Epithelial cell of proximal tubule (primary cell): ENCODE data around the gene MTNR1A. TPM values are rescaled to one million over a fixed set of nuclear protein-coding genes. Genes with fewer than 3 reads are reported as not detected.
"Not testable (repeated sequence)": the region's sequence is repeated elsewhere in the genome, so short reads cannot be mapped to it uniquely, and the experiment has no call there.

Experiments
- DNase-seq: peaks from one replicate; pipeline ENCODE4 v3.0.0-alpha.2; 2011; ENCODE audit warnings: low read depth
- H3K4me3 ChIP-seq: 2 replicates; pipeline ENCODE4 v1.5.1; 2011; ENCODE audit warnings: low read depth, mild to moderate bottlenecking, low read length
- total RNA-seq: library from RNA; depleted of rRNA; stranded (reverse); fragments of >200 nt; gene quantifications from 2 replicates; pipeline ENCODE4 v1.2.3, GENCODE V29; 2015
- TF ChIP-seq, protein P1 (sequence below): conservative IDR thresholded peaks from 2 replicates; pipeline ENCODE4 v1.5.1; 2012; ENCODE audit warnings: low read depth, mild to moderate bottlenecking, low read length

Gene MTNR1A
- total RNA-seq, 1 donor from 2014 or later, result not detected

- no peak for DNase-seq
- H3K4me3 ChIP-seq, result no peak overlapping the region
Measured at GRCh38 chr4:186534056-186534455, 21.3 kb downstream of the MTNR1A start.

GRCh38 chr4:186523927-186524326 lies 31.4 kb downstream of the MTNR1A start:
- not testable (repeated sequence) for DNase-seq

More at GRCh38 chr4:186534056-186534455, 21.3 kb downstream of the MTNR1A start:
- TF ChIP-seq, protein P1, sequence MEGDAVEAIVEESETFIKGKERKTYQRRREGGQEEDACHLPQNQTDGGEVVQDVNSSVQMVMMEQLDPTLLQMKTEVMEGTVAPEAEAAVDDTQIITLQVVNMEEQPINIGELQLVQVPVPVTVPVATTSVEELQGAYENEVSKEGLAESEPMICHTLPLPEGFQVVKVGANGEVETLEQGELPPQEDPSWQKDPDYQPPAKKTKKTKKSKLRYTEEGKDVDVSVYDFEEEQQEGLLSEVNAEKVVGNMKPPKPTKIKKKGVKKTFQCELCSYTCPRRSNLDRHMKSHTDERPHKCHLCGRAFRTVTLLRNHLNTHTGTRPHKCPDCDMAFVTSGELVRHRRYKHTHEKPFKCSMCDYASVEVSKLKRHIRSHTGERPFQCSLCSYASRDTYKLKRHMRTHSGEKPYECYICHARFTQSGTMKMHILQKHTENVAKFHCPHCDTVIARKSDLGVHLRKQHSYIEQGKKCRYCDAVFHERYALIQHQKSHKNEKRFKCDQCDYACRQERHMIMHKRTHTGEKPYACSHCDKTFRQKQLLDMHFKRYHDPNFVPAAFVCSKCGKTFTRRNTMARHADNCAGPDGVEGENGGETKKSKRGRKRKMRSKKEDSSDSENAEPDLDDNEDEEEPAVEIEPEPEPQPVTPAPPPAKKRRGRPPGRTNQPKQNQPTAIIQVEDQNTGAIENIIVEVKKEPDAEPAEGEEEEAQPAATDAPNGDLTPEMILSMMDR, result no peak

GRCh38 chr4:186516287-186516686 lies 39.1 kb downstream of the MTNR1A start:
- H3K4me3 ChIP-seq, result no peak overlapping the region
- no peak for DNase-seq
- TF ChIP-seq, protein P1, result no peak

More at GRCh38 chr4:186523927-186524326, 31.4 kb downstream of the MTNR1A start:
- H3K4me3 ChIP-seq, result not testable (repeated sequence)

DNA sequence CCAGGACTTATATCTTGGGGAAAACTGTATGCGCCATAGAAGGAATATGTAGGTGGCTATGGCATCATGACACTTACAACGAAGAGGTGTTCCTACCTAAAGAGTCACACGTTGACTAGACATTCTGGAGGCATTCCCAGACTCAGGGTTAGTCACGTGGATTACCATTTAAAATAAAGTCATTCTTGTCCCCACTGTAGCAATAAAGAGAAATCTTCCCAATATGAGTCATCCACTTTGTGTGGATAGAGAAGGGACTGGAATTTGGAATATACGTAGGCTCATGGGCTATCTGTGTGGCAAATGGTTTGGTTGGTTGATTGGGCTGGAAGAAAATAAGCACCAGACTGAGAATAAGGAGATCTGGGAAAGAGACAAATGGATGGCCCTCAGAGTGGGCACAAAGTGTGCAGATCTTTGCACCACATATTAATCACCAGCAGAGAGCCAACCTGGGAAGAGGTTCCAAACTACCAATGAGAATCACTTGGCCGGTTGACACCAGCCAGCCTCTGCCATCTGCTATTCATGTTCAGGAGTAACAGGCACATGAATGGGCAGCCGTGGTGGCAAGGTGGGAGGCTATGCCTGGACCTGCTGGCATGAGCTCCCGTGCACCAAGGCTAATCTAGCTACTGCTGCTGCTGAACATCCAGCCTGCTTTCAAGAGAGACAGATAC lies 41.0 kb downstream of the MTNR1A start:
- TF ChIP-seq, protein P1, result no peak
- DNase-seq, result no peak
- H3K4me3 ChIP-seq, result no peak overlapping the region

DNA sequence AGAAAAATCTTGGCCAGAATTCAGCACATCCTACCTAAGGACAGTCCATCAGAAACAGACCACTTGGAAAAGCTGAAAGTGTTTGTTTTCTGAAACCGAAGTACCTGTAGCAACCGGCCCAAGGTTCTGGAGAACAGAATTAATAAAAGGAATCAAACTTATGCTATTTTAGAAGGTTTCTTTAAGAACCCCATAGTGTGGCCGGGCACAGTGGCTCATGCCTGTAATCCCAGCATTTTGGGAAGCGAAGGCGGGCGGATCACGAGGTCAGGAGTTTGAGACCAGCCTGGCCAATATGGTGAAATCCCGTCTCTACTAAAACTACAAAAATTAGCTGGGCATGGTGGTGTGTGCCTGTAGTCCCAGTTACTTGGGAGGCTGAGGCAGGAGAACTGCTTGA lies 50.6 kb downstream of the MTNR1A start:
- DNase-seq, H3K4me3 ChIP-seq: not testable (repeated sequence)

GRCh38 chr4:186502231-186502630 lies 53.1 kb downstream of the MTNR1A start:
- DNase-seq, result no peak
- TF ChIP-seq, protein P1, result no peak
- H3K4me3 ChIP-seq, result no peak overlapping the region

DNA sequence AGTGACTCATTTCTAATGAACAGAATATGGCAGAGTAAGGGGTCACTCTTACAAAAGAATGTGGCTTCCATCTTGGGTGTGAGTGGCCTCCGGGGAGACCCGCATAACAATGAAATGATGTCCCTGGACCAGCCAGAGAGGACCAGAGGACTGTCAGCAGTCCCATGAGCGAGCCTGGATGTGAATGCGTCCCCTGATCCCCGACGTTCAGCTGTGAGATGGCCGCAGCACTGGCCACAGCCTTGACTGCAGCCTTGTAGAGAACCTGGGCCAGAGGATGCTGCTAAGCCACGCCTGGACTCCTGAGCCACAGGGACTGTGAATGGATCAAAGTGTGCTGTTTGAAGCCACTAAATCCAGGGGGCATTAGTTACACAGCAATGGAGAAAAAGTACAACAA lies 53.8 kb downstream of the MTNR1A start:
- no peak overlapping the region for H3K4me3 ChIP-seq
- TF ChIP-seq, protein P1, result no peak
- DNase-seq, result no peak

DNA sequence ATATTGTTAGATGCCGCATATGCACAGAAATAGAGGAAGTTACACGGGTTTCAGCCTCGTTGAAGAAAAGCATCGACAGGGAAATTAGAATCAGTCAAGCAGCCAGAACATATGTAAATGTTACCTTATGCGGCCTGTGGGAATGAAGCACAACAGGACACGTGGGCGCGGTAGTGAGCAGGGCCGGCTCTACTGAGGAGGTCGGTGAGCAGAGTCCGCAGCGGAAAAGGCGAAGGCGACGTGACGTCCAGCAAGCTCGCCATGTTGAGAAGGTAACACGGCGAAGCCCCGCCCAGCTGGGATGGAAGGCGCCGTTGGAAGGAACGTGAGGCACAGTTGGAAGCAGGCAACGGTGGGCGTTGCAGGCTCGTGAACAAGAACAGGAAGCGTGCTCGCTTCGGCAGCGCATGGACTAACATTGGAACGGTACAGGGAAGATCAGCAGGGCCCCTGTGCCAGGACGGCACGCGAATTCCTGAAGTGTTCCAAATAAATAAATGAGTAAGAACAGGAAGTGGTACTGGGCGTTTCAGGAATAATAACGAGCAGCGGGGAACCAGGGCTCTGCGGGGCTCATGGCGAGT lies 54.6 kb downstream of the MTNR1A start:
- TF ChIP-seq, protein P1, result no peak
- DNase-seq, result no peak
- no peak overlapping the region for H3K4me3 ChIP-seq
